GM18951 (cell line): ENCODE results near the gene LDLRAD3.

Experiments
- POLR2A ChIP-seq: IDR thresholded peaks from 4 replicates; pipeline ENCODE4 v1.6.1; 2011; ENCODE audit warnings: mild to moderate bottlenecking; ENCODE audit not compliant: insufficient read length, insufficient read depth; ENCODE audit errors: extremely low read depth
- in situ Hi-C: fragments of 300-500 bp; cut with MboI; formaldehyde crosslinking; loops from one replicate; pipeline ENCODE4 v1.12.0; 2022; ENCODE audit warnings: low sequenced_read_pairs, mixed read lengths, inconsistent platforms; ENCODE audit not compliant: unreplicated experiment

Gene LDLRAD3

GRCh38 chr11:35950082-35950481 is 6.2 kb downstream of the LDLRAD3 start:
- in situ Hi-C loops, result no loop called here
- TF ChIP-seq POLR2A, result no peak

- no peak for TF ChIP-seq POLR2A
- in situ Hi-C loops, result no loop called here
Measured at GRCh38 chr11:35951680-35952079, 7.8 kb downstream of the LDLRAD3 start.

- no peak for TF ChIP-seq POLR2A
- in situ Hi-C loops, result no loop called here
Measured at GRCh38 chr11:35953081-35953760, 9.4 kb downstream of the LDLRAD3 start.

DNA sequence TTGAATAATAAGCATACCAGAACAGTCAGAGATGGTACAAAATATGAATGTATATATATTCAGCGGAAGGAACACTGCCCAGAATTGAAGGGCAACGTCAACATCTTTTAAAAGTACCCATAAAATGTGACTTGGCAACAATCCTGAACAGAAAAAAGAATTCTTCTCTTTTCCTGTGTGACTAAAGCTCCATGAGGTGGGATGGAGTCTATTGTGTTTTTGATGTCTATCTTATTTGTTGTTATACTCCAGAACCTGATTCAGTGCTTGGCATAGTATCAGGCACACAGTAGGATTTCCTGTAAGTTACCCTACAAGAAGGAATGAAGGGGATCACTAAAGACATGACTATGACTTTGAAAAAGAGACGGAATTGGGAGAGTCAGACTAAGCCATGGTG is 10.3 kb downstream of the LDLRAD3 start:
- no peak for TF ChIP-seq POLR2A
- in situ Hi-C loops, result no loop called here

GRCh38 chr11:35955636-35956035 is 11.8 kb downstream of the LDLRAD3 start:
- TF ChIP-seq POLR2A, result no peak
- in situ Hi-C loops, result no loop called here

DNA sequence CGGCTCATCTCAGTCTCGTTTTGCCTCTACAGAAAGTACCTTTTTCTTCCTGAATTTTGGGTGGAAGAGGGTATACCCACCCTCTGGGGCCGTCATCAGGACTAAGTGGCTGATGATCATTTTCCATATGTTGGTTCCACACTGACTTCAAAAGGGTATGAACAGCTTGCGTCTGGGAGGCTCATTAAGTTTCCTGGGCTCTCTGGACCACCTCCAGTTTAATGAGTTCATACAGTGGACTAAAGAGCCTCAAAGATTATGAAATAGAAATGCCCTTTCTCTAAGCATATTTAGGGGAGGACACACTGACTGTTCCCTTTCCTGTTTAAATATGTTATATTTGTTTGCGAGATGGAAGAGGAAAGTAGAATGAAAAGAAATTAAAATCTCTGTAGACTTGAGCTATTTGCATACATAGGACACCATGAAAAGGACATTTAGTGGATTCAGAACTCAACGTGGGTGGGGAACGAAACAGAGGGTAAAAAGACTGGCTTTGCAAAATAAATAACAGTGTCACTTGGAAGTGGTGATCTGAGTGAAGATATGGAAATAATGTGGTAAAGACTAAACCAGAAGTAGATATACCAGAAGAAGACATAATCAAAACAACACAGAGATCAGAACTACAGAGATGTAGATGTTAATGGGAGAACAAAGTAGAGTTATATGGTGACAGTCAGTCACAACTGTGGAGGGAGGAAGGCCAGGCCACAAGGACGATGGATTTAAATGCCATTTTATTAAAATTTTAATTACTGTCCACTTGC is 18.7 kb downstream of the LDLRAD3 start:
- in situ Hi-C loops, result no loop called here
- no peak for TF ChIP-seq POLR2A

DNA sequence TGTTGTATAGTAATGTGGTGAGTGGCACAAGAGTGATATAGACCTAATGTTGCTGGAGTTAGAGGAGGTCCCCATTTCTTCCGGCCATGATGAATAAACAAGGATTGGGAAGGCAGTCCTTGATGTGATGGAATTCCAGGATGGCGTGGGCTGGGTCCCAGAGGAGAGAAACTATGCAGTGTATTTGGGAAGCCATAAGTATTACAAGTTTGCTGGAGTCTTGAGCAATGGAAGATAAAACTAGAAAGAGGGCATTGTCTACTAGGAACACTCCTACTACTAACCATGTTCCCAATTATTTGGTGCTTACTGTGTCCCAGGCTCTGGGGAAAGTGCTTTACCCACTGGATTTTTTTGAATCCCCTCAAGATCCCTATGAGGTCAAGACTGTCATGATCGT is 20.0 kb downstream of the LDLRAD3 start:
- in situ Hi-C loops, result no loop called here
- no peak for TF ChIP-seq POLR2A

DNA sequence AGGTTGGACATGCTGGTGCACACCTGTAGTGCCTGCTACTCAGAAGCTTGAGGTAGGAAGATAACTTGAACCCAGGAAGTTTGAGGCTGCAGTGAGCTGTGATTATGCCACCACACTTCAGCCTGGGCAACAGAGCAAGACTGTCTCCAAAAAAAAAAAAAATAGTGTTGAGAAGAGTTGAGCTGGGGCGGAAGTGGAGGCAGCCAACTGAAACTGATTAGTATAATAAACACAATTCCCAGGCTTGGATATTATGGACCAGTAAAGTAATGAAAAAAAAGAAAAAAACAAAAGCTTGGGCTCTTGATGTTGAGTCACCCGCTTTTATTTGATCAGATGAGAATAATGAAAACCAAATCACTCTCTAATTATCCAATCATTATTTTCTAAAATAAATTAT is 21.0 kb downstream of the LDLRAD3 start:
- in situ Hi-C loops, result no loop called here
- no peak for TF ChIP-seq POLR2A

DNA sequence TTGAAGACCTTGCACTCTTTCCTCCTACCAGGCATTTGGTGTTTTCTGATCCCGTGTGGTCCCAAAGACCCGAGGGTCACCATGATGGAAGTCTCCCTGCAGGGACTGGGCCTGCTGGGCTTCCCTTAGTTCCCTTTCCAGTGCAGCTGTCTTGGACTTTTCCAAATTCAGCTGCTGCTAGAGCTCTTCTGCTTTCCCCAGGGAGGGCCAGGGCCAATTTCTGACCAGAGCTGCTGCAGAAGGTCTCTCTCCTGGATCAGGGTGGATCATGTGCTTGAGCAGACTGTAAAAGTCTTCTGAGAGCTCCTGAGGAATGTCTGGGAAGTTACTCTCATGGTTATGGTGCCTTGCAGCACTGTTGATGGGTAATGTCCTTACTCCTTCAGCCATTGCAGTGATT is 23.2 kb downstream of the LDLRAD3 start:
- in situ Hi-C loops, result no loop called here
- no peak for TF ChIP-seq POLR2A

DNA sequence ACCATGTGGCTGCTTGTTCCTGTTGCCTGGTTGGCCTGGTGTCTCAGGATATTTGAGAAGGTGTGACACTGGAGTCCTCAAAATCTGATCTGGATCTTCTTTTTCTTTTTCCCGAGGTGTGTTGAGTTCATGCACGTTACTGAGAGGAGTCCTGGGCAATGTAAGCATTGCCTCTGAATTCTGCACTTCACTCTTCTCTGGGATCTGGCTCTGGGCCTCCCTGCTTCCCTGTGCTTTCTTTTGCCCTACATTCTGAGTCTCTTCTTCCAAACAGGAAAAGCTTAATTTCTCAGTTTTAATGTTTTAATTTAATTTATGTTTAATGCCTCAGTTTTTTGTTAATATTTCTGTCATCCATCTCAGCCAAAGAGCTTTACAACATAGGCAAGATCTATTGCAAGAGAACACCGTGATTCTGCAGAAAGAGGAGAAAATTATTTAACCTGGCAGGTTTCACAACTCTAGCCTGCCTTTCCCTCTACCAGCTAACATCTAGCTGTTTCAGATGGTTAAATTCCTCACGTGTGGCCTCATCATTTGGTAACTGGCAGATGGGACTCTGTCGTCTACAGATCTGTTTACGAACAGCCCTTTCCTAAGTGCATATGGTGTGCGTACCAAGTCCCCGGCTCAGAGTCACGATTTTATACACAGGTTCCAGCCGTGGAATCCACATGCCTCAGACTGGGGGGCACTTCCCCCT is 24.7 kb downstream of the LDLRAD3 start:
- in situ Hi-C loops, result no loop called here
- TF ChIP-seq POLR2A, result no peak

GRCh38 chr11:35969089-35970042 is 25.5 kb downstream of the LDLRAD3 start:
- TF ChIP-seq POLR2A, result no peak
- in situ Hi-C loops, result no loop called here

- TF ChIP-seq POLR2A, result no peak
- in situ Hi-C loops, result no loop called here
Measured at GRCh38 chr11:35970445-35970844, 26.6 kb downstream of the LDLRAD3 start.
